GM20431 (cell line): Measurements from ENCODE around the gene BRAT1.

ENCODE experiments used
- in situ Hi-C: fragments of 300-500 bp; cut with MseI, MboI; formaldehyde crosslinking; loops from one replicate; pipeline ENCODE4 v1.15.0; 2020; ENCODE audit warnings: low sequenced_read_pairs; ENCODE audit not compliant: unreplicated experiment

The BRAT1 gene

GRCh38 chr7:2586326-2587020 lies 31.1 kb upstream of the BRAT1 start:
- in situ Hi-C loops, result no loop called here

DNA sequence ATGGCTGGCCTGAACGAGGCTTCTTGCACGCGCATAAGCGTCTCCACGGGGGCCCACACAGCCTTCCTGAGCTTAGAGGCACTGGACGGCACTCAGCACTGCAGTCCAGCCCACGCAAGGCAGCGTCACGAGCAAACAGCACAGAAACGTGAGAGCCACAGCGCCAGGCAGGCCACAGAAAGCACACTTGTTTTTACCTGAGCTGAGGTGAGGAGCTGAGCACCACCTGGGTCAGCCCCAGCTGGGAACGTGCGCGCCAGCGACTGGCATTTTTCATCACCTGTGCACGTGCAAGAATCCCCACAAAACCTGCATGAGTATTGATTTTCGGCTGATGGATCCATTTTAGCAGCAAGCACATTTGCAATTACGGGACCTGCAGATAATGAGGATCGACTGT lies 30.1 kb upstream of the BRAT1 start:
- in situ Hi-C loops, result no loop called here

GRCh38 chr7:2583798-2584580 lies 28.7 kb upstream of the BRAT1 start:
- in situ Hi-C loops, result no loop called here

GRCh38 chr7:2582006-2582735 lies 26.8 kb upstream of the BRAT1 start:
- in situ Hi-C loops, result no loop called here

- in situ Hi-C loops, result no loop called here
Observed at GRCh38 chr7:2580636-2581035, 25.3 kb upstream of the BRAT1 start.

- in situ Hi-C loops, result no loop called here
Observed at GRCh38 chr7:2577914-2578680, 22.8 kb upstream of the BRAT1 start.

DNA sequence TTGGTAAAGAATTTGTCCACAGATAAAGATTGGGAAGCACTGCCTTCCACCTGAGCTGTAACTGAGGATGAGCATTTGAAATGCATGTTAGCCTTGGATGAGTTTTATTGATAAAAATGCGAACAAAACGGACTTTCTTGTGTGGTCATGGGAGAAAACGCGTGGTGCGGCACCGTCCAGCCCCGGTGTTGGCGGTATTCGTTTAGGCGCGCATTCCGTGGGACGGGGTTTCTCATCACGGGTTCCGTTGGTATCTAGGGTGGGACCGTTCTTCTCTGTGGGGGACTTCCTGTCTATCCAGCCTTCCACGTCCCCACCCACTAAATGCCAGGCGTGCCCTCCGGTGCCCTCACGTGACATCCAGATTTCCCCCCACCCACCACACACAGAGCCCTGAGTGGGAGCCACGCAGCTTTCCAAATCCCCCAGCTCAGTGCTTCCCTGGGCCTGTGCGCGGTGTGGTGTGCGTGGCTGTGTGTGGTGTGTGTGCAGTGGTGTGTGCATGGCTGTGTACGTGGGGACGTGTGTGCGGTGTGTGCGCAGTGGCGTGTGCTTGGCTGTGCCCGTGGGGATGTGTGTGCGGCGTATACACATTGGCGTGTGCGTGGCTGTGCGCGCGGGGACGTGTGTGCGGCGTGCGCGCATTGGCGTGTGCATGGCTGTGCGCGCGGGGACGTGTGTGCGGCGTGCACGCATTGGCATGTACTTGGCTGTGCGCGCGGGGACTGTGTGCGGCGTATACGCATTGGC lies 21.6 kb upstream of the BRAT1 start:
- in situ Hi-C loops, result no loop called here

GRCh38 chr7:2575733-2576340 lies 20.5 kb upstream of the BRAT1 start:
- in situ Hi-C loops, result no loop called here

DNA sequence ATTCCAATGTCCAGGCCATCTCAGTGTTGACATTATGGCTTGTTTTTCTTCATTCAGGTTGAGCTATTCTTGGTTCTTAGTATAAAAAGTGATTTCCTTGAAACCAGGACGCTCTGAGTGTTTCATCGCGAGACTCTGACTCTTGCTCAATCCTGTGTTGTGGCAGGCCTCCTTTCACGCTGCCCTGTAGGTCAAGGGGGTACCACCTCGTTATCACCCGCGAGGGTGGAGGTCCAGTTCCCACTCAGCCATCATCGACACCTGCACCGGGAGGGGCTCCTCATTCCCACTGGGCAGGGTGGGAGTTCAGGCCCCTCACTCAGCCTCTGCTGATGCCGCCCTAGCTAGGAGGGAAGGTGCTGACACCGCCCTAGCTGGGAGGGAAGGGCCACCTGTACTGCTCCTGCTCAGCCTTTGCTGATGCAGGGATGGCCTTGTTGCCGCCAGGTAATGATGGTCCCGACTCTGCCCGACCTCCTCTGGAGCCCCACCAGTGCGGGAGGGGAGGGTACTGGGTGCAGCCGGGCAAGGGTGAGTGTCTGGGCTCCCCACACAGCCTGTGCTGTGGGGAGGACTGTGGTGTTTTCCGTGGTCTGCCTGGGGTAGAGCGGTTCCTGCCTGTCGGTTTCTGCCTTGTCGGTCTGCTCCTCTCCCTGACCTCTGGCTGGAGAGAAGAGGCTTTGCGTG lies 19.9 kb upstream of the BRAT1 start:
- in situ Hi-C loops, result no loop called here

DNA sequence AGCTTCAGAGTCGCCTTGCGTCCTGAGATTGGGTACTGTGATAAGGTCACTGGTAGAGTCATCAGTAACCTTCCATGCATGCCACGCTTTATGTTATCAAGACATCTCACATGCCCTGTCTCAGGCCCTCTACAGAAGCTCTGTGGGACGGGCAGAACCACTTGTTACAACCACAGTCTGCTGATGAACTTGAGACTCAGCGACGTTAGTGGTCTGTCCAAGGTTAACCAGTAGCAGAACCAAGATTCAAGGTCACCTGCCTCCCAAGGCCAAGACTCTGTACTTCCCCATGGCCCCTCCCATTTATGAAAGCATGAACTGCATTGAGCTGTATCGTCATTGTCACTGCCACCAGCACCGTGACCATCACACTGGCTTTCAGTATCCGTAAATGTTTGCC lies 18.4 kb upstream of the BRAT1 start:
- in situ Hi-C loops, result no loop called here

- in situ Hi-C loops, result no loop called here
Observed at GRCh38 chr7:2572101-2572842, 16.9 kb upstream of the BRAT1 start.

DNA sequence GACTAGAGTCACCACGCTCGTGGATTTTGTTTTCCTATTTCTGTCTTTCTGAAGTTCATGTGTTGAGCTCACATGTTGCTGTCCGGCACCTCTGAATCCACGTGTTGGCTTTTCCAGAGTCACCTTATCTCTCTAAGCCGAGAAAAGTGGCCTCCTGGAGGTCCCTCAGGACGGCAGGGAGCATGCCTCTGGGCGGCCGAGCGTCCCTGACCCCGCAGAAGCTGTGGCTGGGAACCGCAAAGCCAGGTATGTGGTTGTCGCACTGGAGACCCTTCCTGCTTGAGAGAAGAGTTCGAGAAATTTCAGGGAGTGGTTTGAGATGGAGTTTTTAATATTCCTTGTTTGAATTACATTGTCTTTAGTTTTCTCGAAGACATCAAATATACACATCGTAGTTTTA lies 16.1 kb upstream of the BRAT1 start:
- in situ Hi-C loops, result no loop called here

- in situ Hi-C loops, result no loop called here
Observed at GRCh38 chr7:2570021-2570420, 14.7 kb upstream of the BRAT1 start.

GRCh38 chr7:2569421-2569820 lies 14.1 kb upstream of the BRAT1 start:
- in situ Hi-C loops, result no loop called here

GRCh38 chr7:2568521-2569223 lies 13.3 kb upstream of the BRAT1 start:
- in situ Hi-C loops, result no loop called here

DNA sequence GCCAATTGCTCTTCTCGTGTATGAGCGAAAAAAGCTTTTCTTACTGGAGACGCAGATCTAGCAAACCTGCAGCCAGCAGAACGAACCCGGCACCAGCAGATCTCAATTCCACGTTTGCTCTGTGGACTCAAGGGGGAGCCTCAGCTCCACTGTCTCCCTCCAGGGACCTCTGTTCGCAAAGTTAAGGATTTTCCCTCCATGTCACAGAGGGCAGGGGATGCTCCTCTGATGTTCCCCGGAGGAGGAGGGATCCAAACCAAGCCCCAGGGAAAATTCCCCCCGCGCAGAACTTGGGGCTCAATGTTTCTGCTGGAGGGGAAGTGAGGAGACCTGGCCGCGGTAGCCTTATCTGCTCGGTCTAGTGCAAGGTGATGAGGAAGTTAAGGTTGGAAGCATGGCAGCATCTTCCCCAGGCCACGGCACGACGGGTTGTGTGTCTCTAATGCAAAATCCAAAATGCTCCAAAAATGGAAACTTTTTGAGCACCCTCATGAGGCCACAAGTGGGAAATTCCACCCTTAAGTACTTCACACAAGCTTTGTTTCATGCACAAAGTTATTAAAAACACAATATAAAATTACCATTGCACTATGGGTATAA lies 12.5 kb upstream of the BRAT1 start:
- in situ Hi-C loops, result no loop called here
